VCaP (cell line): ENCODE results near the gene NUDT10.
"Not testable (repeated sequence)": the region's sequence is repeated elsewhere in the genome, so short reads cannot be mapped to it uniquely, and the experiment has no call there.

ENCODE experiments used
- H3K27ac ChIP-seq: fragments of 450-650 bp; 2 replicates; pipeline ENCODE4 v1.5.1; 2017
- CTCF ChIP-seq: fragments of 450-650 bp; conservative IDR thresholded peaks from 2 replicates; pipeline ENCODE4 v1.5.1; 2017; ENCODE audit warnings: mild to moderate bottlenecking, moderate library complexity

Gene NUDT10

GRCh38 chrX:51332188-51332942, at the start of gene NUDT10:
NUDT10 (plus strand) TSS chrX:51332822; CDS start chrX:51332966, 144 bp downstream.
- TF ChIP-seq CTCF = no peak
- H3K27ac ChIP-seq = no peak within 1 kb of the TSS

- H3K27ac ChIP-seq = no peak overlapping the region
- TF ChIP-seq CTCF = no peak
These were observed 40.2 kb upstream of the NUDT10 start for GRCh38 chrX:51292421-51292820.

GRCh38 chrX:51296138-51296537, 36.5 kb upstream of the NUDT10 start:
- TF ChIP-seq CTCF = no peak

GRCh38 chrX:51316271-51316670, 16.4 kb upstream of the NUDT10 start:
- TF ChIP-seq CTCF = no peak
- H3K27ac ChIP-seq = peak overlapping the region; percentile 20; the same call in 1 of the 2 replicates

More at GRCh38 chrX:51296138-51296537, 36.5 kb upstream of the NUDT10 start:
- H3K27ac ChIP-seq = no peak overlapping the region

GRCh38 chrX:51332943-51333785, 542 bp downstream of the NUDT10 start:
- H3K27ac ChIP-seq = not testable (repeated sequence)

- H3K27ac ChIP-seq = no peak overlapping the region
- no peak for TF ChIP-seq CTCF
These were observed 1.7 kb downstream of the NUDT10 start for GRCh38 chrX:51334276-51334675.

- H3K27ac ChIP-seq = no peak overlapping the region
- TF ChIP-seq CTCF = peak; percentile 57
These were observed 4.0 kb downstream of the NUDT10 start for GRCh38 chrX:51336584-51336983.
